ENCODE data around the gene LPP. TPM values are rescaled to one million over a fixed set of nuclear protein-coding genes. Genes with fewer than 3 reads are reported as not detected.

Gene LPP
- total and polyA plus RNA-seq, 2 donors (not counting 1 experiment from before 2014, with no cell fraction given), result 7.6 to 81.7 TPM

- DNase-seq (no peak), ATAC-seq (ENCODE audit: low read depth) (no peak)
- H3K4me2 ChIP-seq (replicated peaks; ENCODE audit: low read depth, low read length, poor library complexity, severe bottlenecking), result no peak overlapping the region
- H3K4me3 ChIP-seq (ENCODE audit: control extremely low read depth in 1 of 5, extremely low read depth in 1 of 5, insufficient read depth in 1 of 5, low read depth in 2 of 5, low read length in 4 of 5), result no peak overlapping the region
- H3K27ac ChIP-seq (ENCODE audit: low read length in 2 of 2), result no peak overlapping the region
- no peaks in the 10 kb centered on the region for H3K27me3 ChIP-seq (replicated peaks in 1 of 4; ENCODE audit: control extremely low read depth in 1 of 4, control insufficient read depth in 3 of 4, insufficient read depth in 4 of 4, low read length in 3 of 4)
- no peak overlapping the region for H3K4me3 Mint-ChIP-seq
- H3K27ac Mint-ChIP-seq, result peak overlapping the region; percentile 47
- CTCF ChIA-PET, result interaction anchor here (1.0 to 2.1 kb wide), 3 partner anchors 462 to 611 kb away, joined by 3 to 8 read pairs (median 7); no protein-coding TSS in a partner anchor
- H3K9me3 Mint-ChIP-seq (ENCODE audit: insufficient read depth), result no peaks in the 10 kb centered on the region
- no peak overlapping the region for H2AFZ ChIP-seq (ENCODE audit: insufficient read depth, low read depth, low read length, poor library complexity, severe bottlenecking)
- H3K27me3 Mint-ChIP-seq, result no peaks in the 10 kb centered on the region
- H4K20me1 ChIP-seq (ENCODE audit: control insufficient read depth, insufficient read depth, low read length, poor library complexity, severe bottlenecking), result no peaks in the 10 kb centered on the region
- TF ChIP-seq EZH2 (IDR thresholded peaks at IDR 0.05; ENCODE audit: borderline replicate concordance, insufficient read depth, low read depth, low read length, poor library complexity, severe bottlenecking), result no peak
- TF ChIP-seq, protein P1, sequence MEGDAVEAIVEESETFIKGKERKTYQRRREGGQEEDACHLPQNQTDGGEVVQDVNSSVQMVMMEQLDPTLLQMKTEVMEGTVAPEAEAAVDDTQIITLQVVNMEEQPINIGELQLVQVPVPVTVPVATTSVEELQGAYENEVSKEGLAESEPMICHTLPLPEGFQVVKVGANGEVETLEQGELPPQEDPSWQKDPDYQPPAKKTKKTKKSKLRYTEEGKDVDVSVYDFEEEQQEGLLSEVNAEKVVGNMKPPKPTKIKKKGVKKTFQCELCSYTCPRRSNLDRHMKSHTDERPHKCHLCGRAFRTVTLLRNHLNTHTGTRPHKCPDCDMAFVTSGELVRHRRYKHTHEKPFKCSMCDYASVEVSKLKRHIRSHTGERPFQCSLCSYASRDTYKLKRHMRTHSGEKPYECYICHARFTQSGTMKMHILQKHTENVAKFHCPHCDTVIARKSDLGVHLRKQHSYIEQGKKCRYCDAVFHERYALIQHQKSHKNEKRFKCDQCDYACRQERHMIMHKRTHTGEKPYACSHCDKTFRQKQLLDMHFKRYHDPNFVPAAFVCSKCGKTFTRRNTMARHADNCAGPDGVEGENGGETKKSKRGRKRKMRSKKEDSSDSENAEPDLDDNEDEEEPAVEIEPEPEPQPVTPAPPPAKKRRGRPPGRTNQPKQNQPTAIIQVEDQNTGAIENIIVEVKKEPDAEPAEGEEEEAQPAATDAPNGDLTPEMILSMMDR (IDR thresholded peaks at IDR 0.05), result no peak
- H3K4me1 ChIP-seq (ENCODE audit: control insufficient read depth in 2 of 2, insufficient read depth in 2 of 2, low read length in 2 of 2), result peaks cover 28% of the 10 kb centered on the region in 2 donors
- no peaks in the 10 kb centered on the region for H3K79me2 ChIP-seq (ENCODE audit: control insufficient read depth, insufficient read depth, low read length)
- POLR2A ChIA-PET, result no interaction called here
- WGBS (ENCODE audit: insufficient coverage), result no CpG with 5 or more reads among the region's 2 CpGs
- peaks cover 55% of the 10 kb centered on the region for H3K4me1 Mint-ChIP-seq
- no peaks in the 10 kb centered on the region for H3K36me3 ChIP-seq (replicated peaks in 1 of 2; ENCODE audit: control extremely low read depth in 1 of 2, control insufficient read depth in 1 of 2, extremely low read depth in 1 of 2, insufficient read depth in 2 of 2, low read length in 1 of 2)
- intact Hi-C loops (cut with micrococcal nuclease), result no loop called here
- no peaks in the 10 kb centered on the region for H3K9me3 ChIP-seq (ENCODE audit: control extremely low read depth in 1 of 3, control insufficient read depth in 2 of 3, insufficient read depth in 1 of 3, low read length in 2 of 3)
- no peak overlapping the region for H3K9ac ChIP-seq (ENCODE audit: low read length)
Observed at GRCh38 chr3:188350961-188351360, 197.0 kb downstream of the LPP start.

- peak overlapping the region; percentile 64 for H3K27ac Mint-ChIP-seq
Observed at GRCh38 chr3:188351648-188352047, 197.7 kb downstream of the LPP start.

More at GRCh38 chr3:188351648-188352047, 197.7 kb downstream of the LPP start:
- H4K20me1 ChIP-seq (ENCODE audit: control insufficient read depth, insufficient read depth, low read length, poor library complexity, severe bottlenecking), result no peaks in the 10 kb centered on the region
- peaks cover 28% of the 10 kb centered on the region in 2 donors for H3K4me1 ChIP-seq (ENCODE audit: control insufficient read depth in 2 of 2, insufficient read depth in 2 of 2, low read length in 2 of 2)
- no peaks in the 10 kb centered on the region for H3K27me3 Mint-ChIP-seq
- H3K9me3 ChIP-seq (ENCODE audit: control extremely low read depth in 1 of 3, control insufficient read depth in 2 of 3, insufficient read depth in 1 of 3, low read length in 2 of 3), result no peaks in the 10 kb centered on the region
- ChIA-PET POLR2A (no interaction called here), CTCF (interaction anchor here (1.0 to 1.4 kb wide), 4 partner anchors 461 to 613 kb away, joined by 3 to 8 read pairs (median 4); no protein-coding TSS in a partner anchor)
- 88% methylated on average over 1 of the region's 7 CpGs for WGBS (ENCODE audit: insufficient coverage)
- DNase-seq (no peak), ATAC-seq (ENCODE audit: low read depth) (no peak)
- no peak overlapping the region for H3K4me3 Mint-ChIP-seq
- no peaks in the 10 kb centered on the region for H3K27me3 ChIP-seq (replicated peaks in 1 of 4; ENCODE audit: control extremely low read depth in 1 of 4, control insufficient read depth in 3 of 4, insufficient read depth in 4 of 4, low read length in 3 of 4)
- H3K9ac ChIP-seq (ENCODE audit: low read length), result no peak overlapping the region
- peak overlapping the region; percentile 24 for H3K4me2 ChIP-seq (replicated peaks; ENCODE audit: low read depth, low read length, poor library complexity, severe bottlenecking)
- intact Hi-C loops (cut with micrococcal nuclease), result no loop called here
- H3K36me3 ChIP-seq (replicated peaks in 1 of 2; ENCODE audit: control extremely low read depth in 1 of 2, control insufficient read depth in 1 of 2, extremely low read depth in 1 of 2, insufficient read depth in 2 of 2, low read length in 1 of 2), result no peaks in the 10 kb centered on the region
- no peak for TF ChIP-seq EZH2 (IDR thresholded peaks at IDR 0.05; ENCODE audit: borderline replicate concordance, insufficient read depth, low read depth, low read length, poor library complexity, severe bottlenecking)
- TF ChIP-seq, protein P1 (IDR thresholded peaks at IDR 0.05), result no peak
- no peak overlapping the region for H3K4me3 ChIP-seq (ENCODE audit: control extremely low read depth in 1 of 5, extremely low read depth in 1 of 5, insufficient read depth in 1 of 5, low read depth in 2 of 5, low read length in 4 of 5)
- H2AFZ ChIP-seq (ENCODE audit: insufficient read depth, low read depth, low read length, poor library complexity, severe bottlenecking), result no peak overlapping the region
- peak overlapping the region in 1 of 2 donors; percentile 1 for H3K27ac ChIP-seq (ENCODE audit: low read length in 2 of 2)
- no peaks in the 10 kb centered on the region for H3K9me3 Mint-ChIP-seq (ENCODE audit: insufficient read depth)
- no peaks in the 10 kb centered on the region for H3K79me2 ChIP-seq (ENCODE audit: control insufficient read depth, insufficient read depth, low read length)
- peaks cover 55% of the 10 kb centered on the region for H3K4me1 Mint-ChIP-seq
